NCI-H187 (cell line): Measurements from ENCODE around the gene KIF17.

Experiments used
- DNase-seq, 2 experiments: peaks; one replicate each; lab custom pipeline; 2025; lab: John Stamatoyannopoulos, UW

KIF17 gene

DNA sequence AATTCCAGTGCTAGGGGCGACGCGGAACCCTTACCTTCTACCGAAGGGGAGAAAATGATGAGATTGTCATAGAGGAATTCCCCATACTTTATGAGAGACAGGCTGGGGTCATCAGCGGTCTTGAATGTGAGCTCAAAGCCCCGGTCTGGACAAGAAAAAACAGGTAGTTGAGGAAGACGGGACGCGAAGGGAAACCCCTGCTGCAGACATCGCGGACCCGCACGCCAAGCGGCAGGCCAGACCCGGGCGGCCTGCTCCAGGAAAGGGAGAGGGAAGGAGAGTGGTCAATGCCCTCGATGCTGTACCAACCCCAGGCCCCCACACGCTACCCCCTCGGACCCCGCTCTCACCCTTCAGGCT, 57.0 kb downstream of the KIF17 start:
- no peak for DNase-seq

DNA sequence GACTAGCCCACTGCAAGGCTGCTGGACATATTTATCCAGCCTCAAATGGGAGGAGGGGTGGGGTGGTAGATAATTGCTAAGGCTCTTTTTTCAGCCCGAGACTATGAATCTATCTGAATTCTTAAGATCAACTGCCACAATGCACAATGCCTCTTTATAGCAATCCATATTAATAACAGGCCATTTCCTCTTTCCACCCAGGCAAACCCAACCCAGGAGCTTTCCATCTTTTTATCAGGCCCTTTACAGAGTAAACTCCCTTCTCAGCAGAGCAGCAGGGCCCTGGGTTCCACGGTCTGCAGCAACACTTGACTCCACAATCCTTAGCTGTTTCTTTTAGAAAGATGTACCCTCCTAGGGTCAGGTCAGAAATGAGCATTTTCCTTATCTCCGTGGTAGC, 57.4 kb downstream of the KIF17 start:
- DNase-seq, result no peak

DNA sequence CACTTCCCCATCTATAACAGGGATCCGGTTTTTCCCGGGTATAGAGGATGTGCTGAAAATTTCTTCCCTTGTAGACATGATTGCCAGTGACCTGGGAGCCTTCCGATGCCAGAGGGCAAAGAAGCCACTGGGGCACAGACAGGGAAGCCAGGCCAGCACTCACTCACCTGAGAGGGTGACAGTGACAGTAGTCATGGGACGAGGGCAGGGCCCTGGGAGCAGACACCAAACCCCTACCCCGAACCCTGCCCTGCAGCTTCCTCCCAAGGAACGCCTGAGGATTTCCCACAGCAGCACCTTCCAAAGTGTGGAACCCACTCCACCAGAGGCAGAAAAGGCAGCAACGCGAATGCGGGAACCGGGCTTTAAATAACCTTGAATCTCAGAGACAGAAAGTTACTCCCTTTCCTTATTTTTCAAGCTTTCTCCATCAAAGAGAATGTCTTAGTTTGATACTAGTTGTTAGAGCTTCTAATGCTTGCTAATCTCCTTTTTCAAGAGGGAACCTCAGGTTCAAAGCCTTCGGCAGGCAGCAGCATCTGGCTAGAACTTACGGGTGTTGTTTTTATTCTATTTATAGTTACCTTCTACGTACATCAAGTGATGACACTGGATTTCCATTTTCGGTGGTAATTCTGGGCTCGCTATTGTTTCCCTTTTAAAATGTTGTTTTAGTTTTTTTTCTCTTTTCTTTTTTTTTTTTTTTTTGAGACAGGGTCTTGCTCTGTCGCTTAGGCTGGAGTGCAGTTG, 59.5 kb downstream of the KIF17 start:
- no peak for DNase-seq

DNA sequence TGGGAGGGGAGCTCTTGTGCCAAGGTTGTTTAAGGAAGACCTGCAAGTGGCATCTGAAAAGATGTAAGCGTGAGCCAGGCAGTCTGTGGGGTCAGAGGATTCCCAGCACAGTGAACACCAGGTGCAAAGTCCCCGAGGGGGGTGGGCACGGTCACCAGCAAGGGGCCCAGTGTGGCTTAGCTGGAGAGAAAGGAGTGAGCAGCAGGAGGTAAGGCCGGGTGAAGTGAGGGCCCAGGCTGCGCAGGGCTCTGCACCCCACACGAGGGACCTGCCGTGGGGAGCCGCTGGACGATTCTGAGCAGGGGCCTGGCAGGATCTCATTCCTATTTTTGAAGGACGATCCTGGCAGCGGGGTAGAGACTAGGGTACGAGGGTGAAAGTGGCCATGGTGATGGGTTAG, 60.8 kb downstream of the KIF17 start:
- no peak for DNase-seq

DNA sequence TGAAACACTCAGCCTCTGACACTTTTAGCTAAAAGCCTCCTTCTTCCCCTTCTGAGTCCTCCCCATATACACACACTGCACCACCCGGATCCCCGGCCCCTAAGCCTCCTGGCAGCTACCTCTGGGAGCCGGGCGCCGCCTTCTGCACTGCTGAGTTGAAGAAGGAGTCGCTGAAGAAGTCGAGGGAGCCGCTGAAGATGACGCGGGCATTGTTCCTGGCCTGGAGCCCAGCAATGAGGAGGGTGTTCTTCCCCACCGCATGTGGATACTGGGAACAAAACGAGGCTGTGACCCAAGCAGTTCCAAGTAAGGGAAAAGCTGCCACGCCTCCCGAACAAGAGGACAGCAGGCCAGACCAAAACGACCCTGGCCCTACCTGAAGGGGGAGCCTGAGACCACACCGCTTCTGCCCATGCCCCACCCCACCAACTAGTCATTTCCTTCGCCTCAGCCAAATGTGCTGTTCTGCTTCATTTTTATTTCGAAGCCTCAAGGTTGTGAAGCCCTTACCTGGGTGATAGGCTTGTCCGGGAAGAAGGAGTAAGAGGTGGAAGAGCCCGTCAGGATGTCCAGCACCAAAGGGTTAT, 63.6 kb downstream of the KIF17 start:
- no peak for DNase-seq

DNA sequence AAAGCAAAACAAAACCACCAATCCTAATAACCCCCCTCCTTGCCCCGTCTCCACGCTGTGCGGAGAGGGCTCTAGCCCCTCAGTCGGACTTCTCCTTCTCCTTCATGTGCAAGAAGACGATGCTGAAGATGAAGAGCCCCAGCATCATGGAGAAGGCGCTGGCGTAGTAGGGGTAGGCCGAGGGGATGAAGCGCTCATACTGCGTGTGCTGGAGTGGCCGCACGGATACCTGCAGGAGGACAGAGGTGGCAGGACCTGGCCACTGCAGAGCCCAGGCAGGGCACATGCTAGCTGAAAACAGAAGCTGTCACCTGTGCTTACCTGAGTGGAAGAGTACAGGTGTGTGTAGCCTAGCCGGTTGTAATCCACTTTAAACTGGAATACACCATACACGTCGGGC, 65.5 kb downstream of the KIF17 start:
- no peak for DNase-seq

DNA sequence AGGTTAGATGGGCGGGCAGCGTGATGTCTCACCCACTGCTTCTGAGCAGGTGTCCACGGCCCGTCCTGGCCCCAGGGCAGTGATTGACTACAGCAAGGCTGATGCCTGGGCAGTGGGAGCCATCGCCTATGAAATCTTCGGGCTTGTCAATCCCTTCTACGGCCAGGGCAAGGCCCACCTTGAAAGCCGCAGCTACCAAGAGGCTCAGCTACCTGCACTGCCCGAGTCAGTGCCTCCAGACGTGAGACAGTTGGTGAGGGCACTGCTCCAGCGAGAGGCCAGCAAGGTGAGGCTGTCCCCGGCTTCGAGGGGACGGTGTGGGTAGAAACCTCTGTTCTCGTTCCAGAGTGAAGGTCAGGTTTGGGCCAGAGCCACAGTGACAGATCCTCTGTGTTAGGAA, 68.9 kb downstream of the KIF17 start:
- DNase-seq, result no peak

DNA sequence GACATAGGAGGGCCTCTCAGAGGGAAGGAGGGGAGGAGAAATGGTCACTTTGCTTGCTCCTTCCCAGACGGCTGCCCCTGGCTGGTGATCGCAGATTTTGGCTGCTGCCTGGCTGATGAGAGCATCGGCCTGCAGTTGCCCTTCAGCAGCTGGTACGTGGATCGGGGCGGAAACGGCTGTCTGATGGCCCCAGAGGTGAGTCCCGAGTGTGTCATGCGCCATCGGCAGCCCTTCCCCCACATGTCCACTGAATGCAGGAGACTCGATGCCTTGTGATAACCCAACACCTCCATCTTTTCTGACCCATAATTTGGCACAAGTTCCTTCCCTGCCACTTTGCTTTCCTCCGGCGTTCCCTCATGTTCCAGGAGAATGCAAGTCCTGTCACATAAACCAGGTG, 69.4 kb downstream of the KIF17 start:
- DNase-seq, result no peak

DNA sequence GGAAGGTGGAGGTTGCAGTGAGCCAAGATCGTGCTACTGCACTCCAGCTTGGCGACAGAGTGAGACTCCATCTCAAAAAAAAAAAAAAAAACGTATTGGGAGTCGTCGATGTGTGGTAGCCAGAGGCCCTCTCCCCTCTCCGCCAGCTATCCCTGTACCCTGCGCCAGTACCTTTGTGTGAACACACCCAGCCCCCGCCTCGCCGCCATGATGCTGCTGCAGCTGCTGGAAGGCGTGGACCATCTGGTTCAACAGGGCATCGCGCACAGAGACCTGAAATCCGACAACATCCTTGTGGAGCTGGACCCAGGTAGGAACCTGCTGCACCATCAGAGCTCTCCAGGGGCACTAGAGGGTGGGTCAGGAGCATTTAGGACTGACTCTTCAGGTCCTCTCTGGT, 72.4 kb downstream of the KIF17 start:
- no peak for DNase-seq

DNA sequence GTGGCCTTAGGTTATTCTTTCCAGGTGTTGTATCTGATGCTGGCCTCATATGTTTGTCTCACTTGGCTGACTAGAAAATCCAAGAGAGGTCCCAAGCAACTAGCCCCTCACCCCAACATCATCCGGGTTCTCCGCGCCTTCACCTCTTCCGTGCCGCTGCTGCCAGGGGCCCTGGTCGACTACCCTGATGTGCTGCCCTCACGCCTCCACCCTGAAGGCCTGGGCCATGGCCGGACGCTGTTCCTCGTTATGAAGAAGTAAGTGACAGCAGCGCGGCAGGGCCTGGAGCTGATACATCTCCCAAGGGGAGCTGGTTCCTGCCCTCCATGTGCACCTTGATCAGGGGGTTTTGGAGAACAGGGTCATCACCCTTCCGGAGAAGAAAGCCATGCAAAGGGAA, 73.4 kb downstream of the KIF17 start:
- DNase-seq, result no peak

DNA sequence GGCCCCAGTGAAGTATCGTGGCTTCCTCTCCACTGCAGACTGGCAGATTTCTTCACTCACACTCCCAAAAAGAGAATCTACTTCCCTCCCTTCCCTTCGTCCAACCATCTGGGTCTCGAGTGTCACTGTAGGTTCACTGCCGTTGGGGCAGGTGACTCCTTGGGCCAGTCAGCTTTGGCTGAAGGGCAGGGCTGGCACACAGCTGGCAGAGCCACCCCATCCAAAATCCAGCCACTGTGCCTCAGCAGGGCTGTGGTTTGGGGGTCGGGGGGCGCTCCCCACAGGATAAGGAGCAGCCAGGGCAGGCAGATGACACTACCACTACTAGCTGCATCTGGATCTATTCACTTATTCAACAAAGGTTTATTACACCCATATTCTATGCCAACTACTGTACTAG, 74.7 kb downstream of the KIF17 start:
- DNase-seq, result no peak

DNA sequence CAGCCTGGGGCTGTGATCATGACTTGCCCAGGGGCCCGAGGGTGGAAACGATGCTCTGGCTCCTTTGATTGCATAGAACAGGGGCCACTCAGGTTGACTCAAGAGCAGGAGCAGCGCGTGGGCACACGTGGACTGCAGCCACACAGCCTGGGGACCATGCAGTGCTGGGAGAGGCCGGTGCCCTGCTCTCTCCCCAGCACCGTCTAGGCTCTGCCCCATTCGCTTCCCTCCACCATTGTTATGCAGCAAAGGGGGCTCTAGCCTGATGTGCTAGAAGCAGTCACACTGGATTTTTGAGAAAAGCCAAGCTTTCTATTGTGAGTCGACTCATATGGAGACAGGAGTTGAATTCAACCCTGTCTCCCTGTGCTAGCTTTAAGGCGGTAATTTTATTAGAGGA, 75.8 kb downstream of the KIF17 start:
- DNase-seq, result no peak

DNA sequence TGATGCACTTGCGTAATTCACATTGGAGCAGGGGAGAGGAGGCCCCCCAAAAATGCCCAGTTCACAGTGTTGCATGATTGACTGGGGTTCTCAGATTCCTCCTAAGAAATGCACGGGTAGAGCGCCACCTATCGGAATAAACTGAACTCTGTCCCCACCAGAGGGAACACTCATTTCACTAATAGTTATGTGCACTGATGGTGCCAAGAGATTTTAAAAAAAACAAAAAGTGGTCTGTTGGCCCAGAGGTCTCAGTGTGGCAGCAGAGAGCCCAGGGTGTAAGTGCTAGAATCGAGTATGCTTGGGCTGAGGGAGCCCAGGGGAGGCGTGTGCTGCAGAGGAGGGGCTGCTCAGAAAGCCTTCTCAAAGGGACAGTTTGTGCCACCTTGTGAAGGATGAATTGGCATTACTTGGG, 77.6 kb downstream of the KIF17 start:
- peak; percentile 4 to 29 for DNase-seq

DNA sequence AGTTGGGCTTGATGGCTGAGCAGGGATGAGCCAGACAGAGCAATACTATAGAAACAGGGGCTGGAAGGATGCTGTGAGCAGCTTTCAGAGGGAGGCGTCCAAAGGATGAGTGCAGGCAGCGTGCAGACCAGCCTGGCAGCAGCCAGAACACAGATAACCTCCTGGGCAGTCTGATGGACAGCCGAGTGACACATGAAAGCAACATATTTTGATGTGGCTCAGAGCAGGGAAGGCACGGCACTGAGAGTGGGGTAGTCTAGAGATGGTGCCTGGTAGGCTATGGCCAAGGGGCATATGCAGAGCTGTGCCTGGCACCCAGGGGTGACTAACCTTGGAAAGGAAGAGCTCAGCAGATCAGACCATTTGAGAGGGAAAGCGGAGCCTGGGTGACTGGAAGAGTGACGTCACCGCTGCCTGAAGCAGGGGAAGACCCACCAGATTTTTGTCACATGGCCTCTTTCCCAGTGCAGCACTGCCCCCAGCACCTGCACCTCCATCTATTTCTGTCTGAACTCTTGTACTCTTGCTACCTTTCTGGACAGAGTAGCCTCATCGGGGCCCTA, 80.9 kb downstream of the KIF17 start:
- no peak for DNase-seq

DNA sequence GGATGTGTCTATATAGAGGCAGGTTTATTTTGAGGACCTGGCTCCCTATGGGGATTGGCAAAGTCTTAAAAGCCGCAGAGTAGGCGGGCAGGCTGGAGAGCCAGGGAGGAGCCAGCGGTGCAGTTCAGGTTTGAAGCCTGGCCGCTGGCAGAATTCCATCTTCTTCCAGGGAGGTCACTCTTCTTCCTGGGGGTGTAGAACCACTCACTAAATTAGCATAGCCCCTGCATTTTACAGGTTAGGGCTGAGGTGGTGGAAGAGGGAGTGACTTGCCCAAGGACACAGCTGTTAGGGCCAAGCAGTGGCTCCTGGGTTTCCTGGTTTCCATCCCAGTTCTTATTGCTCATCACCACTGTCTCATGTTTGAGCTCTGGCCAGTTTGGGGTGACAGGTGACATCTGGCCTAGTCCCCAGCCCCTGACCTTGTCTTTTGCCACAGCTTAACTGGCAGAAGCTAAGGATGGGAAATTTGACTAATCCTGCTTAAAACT, 83.2 kb downstream of the KIF17 start:
- DNase-seq, result peak; percentile 14 to 49

DNA sequence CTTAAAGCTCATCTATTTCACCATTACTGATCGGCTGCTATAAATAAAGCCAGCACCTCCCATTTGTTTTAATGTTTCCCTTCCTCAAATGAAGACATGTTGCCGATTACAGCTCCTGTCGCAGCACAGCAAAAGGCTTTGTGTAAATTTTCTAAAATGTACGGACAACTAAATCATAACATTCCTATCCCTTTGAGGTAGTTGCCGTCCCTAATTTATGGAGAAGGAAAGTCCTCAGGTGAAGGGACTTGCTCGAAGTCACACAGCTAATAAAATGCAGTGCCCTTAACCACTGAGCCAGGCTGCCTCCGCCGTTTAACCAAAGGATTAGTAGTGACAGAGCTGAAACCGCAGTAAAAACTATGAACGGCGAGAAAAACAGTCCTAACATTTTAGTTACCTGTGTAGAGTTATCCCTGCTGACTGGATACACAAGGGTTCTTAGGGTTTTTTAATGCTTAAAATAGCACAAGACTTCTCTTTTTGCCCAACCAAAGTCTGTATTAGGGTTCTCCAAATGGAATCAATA, 83.7 kb downstream of the KIF17 start:
- DNase-seq, result peak in 1 of 2 experiments; percentile 49

DNA sequence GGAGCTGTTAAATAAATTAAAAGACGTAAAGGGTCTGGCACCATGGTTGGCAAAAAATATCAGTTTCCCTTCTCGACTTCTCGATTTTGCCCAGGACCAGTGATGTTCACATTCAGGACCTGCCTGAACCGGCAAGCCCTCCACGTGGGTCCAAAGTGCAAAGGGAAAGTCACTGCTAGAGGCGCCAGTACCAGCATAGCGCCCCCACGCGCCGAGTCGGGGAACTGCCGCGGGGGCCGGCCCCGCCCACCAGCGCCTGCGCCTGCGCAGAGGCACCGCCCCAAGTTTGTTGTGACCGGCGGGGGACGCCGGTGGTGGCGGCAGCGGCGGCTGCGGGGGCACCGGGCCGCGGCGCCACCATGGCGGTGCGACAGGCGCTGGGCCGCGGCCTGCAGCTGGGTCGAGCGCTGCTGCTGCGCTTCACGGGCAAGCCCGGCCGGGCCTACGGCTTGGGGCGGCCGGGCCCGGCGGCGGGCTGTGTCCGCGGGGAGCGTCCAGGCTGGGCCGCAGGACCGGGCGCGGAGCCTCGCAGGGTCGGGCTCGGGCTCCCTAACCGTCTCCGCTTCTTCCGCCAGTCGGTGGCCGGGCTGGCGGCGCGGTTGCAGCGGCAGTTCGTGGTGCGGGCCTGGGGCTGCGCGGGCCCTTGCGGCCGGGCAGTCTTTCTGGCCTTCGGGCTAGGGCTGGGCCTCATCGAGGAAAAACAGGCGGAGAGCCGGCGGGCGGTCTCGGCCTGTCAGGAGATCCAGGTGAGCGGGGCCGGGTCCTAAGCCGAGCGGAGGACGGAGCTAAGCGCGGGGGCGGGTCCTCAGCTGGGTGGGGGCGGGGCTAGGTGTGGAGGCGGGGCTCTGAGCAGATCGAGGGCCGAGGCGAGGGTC, 84.4 kb downstream of the KIF17 start, which contains the start of gene PINK1:
PINK1 (plus strand) TSS at position 269 of the 875 bp plus-strand sequence; CDS start at position 360, 91 bp downstream.
- peak; percentile 21 to 77 for DNase-seq

DNA sequence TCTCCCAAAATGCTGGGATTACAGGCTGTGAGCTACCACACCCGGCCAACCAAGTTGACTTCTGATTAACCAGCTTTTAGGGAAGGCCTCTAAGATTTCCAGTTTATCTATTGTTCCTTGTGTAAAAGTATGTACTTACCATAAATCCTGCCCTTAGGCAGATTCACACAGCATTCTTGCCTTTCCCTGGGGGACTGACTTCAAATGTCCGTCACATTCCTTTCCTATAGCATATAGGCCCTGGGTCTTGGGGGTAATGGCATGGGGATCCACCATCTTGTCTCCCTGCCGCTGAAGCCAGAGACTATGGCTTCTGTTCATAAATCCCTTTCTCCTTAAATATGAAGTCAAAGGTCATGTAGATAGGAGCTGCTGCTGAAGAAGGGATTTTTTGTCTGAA, 85.4 kb downstream of the KIF17 start:
- no peak for DNase-seq

DNA sequence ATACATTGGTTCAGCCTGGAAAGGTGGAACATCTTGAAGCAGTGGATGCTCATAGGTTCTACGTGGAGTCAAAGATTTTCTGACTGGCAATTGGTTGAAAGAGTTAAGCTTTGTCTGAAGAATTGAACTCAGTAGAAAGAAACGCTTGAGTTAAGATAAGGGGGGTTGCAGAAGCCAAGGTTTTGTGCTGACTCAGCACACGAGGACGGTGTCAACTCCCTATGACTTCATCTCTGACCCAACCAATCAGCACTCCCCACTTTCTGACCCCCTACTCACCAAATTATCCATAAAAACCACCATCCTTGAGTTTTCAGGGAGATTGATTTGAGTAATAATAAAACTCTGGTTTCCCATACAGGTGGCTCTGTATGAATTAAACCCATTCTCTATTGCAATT, 87.1 kb downstream of the KIF17 start:
- DNase-seq, result no peak

DNA sequence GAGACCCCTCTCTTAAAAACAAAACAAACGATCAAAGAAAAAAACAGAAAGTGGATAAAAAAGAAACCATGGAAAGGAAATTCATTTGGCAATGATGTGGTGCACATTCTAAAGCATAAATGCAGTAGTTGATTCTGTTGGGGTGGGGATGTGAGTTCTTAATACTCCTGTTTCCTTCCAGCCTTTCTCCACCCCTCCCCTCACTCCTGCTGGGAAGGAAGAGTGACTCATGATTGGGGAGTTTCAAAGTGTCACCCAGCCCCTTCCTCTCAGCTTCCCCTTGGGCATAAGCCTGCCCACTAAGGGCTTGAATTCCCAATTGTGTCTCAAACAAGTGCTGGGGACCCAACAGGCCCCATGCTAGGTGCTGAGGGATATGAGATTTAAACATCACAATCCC, 91.3 kb downstream of the KIF17 start:
- no peak for DNase-seq

DNA sequence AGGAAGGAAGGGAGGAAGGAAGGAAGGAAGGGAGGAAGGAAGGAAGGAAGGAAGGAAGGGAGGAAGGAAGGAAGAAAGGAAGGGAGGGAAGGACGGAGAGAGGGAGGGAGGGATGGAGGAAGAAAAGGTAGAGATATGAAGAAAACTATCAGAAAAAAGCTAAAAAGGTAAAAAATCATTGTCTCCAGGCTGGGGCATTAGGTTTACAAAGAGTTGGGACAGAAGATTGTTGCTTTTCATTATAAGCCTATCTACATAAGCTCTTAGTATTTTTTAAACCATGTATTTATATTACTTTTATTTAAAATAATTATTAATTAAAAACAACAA, 91.7 kb downstream of the KIF17 start:
- DNase-seq, result no peak
